ENCODE results near the gene SERPINA12. TPM values are rescaled to one million over a fixed set of nuclear protein-coding genes. Genes with fewer than 3 reads are reported as not detected.

Gene SERPINA12
- polyA plus RNA-seq, 1 donor from 2014 or later, result not detected

- no peak overlapping the region for H3K4me3 ChIP-seq (ENCODE audit: low read length)
- no peak overlapping the region for H2AFZ ChIP-seq (ENCODE audit: low read depth, low read length)
- TF ChIP-seq RAD21 (conservative IDR thresholded peaks at IDR 0.05) (no peak), SMC3 (conservative IDR thresholded peaks at IDR 0.05; ENCODE audit: poor library complexity) (no peak), MXI1 (conservative IDR thresholded peaks at IDR 0.05; ENCODE audit: poor library complexity, severe bottlenecking) (no peak)
- H3K9me2 ChIP-seq (ENCODE audit: insufficient read depth, low read length), result no peaks in the 10 kb centered on the region
- H3K79me2 ChIP-seq (replicated peaks; ENCODE audit: insufficient read depth, low read length), result no peaks in the 10 kb centered on the region
- no peaks in the 10 kb centered on the region for H3F3A ChIP-seq (ENCODE audit: insufficient read depth, low read length, poor library complexity, severe bottlenecking)
- no peaks in the 10 kb centered on the region for H4K20me1 ChIP-seq (ENCODE audit: insufficient read depth)
- no peaks in the 10 kb centered on the region for H3K36me3 ChIP-seq (ENCODE audit: insufficient read depth, low read length)
- H3K9ac ChIP-seq (ENCODE audit: low read length), result no peak overlapping the region
- H3K27ac ChIP-seq (ENCODE audit: low read length), result no peak overlapping the region
- H3K9me3 ChIP-seq (ENCODE audit: low read length), result no peaks in the 10 kb centered on the region
- H3K27me3 ChIP-seq (ENCODE audit: insufficient read depth, low read depth, low read length), result no peaks in the 10 kb centered on the region
- no peak overlapping the region for H3K4me2 ChIP-seq (ENCODE audit: low read length)
Measured at GRCh38 chr14:94517248-94517640, 8.0 kb upstream of the SERPINA12 start.

- no peak overlapping the region for H3K4me2 ChIP-seq (ENCODE audit: low read length)
- no peak overlapping the region for H3K27ac ChIP-seq (ENCODE audit: low read length)
- no peak overlapping the region for H2AFZ ChIP-seq (ENCODE audit: low read depth, low read length)
- H3K36me3 ChIP-seq (ENCODE audit: insufficient read depth, low read length), result no peaks in the 10 kb centered on the region
- H3K9ac ChIP-seq (ENCODE audit: low read length), result no peak overlapping the region
- H3K4me3 ChIP-seq (ENCODE audit: low read length), result no peak overlapping the region
- no peaks in the 10 kb centered on the region for H3K9me3 ChIP-seq (ENCODE audit: low read length)
- no peaks in the 10 kb centered on the region for H3K27me3 ChIP-seq (ENCODE audit: insufficient read depth, low read depth, low read length)
- no peaks in the 10 kb centered on the region for H4K20me1 ChIP-seq (ENCODE audit: insufficient read depth)
- TF ChIP-seq RAD21 (conservative IDR thresholded peaks at IDR 0.05), result no peak
- no peak for TF ChIP-seq SMC3 (conservative IDR thresholded peaks at IDR 0.05; ENCODE audit: poor library complexity)
- TF ChIP-seq CTCF (IDR thresholded peaks at IDR 0.05; ENCODE audit: poor library complexity, severe bottlenecking), result no peak
- H3K79me2 ChIP-seq (replicated peaks; ENCODE audit: insufficient read depth, low read length), result no peaks in the 10 kb centered on the region
- H3K9me2 ChIP-seq (ENCODE audit: insufficient read depth, low read length), result no peaks in the 10 kb centered on the region
- no peaks in the 10 kb centered on the region for H3F3A ChIP-seq (ENCODE audit: insufficient read depth, low read length, poor library complexity, severe bottlenecking)
Measured at GRCh38 chr14:94515856-94516255, 6.6 kb upstream of the SERPINA12 start.

- TF ChIP-seq MXI1 (conservative IDR thresholded peaks at IDR 0.05; ENCODE audit: poor library complexity, severe bottlenecking) (no peak), REST (IDR thresholded peaks at IDR 0.05; ENCODE audit: borderline replicate concordance) (no peak), TAF1 (IDR thresholded peaks at IDR 0.05; ENCODE audit: low read depth) (no peak), EP300 (conservative IDR thresholded peaks at IDR 0.05; ENCODE audit: poor library complexity, severe bottlenecking) (no peak), EZH2 (IDR thresholded peaks at IDR 0.05; ENCODE audit: borderline replicate concordance, insufficient read depth, low read length, poor library complexity, severe bottlenecking) (no peak), RAD21 (conservative IDR thresholded peaks at IDR 0.05) (no peak), POLR2AphosphoS5 (IDR thresholded peaks at IDR 0.05) (no peak), SMC3 (conservative IDR thresholded peaks at IDR 0.05; ENCODE audit: poor library complexity) (no peak), CTCF (IDR thresholded peaks at IDR 0.05; ENCODE audit: poor library complexity, severe bottlenecking) (no peak)
- H2AFZ ChIP-seq (ENCODE audit: low read depth, low read length), result no peak overlapping the region
- no peaks in the 10 kb centered on the region for H3K27me3 ChIP-seq (ENCODE audit: insufficient read depth, low read depth, low read length)
Measured at GRCh38 chr14:94515426-94515825, 6.2 kb upstream of the SERPINA12 start.

More at GRCh38 chr14:94515426-94515825, 6.2 kb upstream of the SERPINA12 start:
- Histone ChIP-seq H3K9ac (ENCODE audit: low read length) (no peak overlapping the region), H3F3A (ENCODE audit: insufficient read depth, low read length, poor library complexity, severe bottlenecking) (no peaks in the 10 kb centered on the region), H3K27ac (ENCODE audit: low read length) (no peak overlapping the region), H3K4me3 (ENCODE audit: low read length) (no peak overlapping the region), H3K9me3 (ENCODE audit: low read length) (no peaks in the 10 kb centered on the region), H3K79me2 (replicated peaks; ENCODE audit: insufficient read depth, low read length) (no peaks in the 10 kb centered on the region), H3K36me3 (ENCODE audit: insufficient read depth, low read length) (no peaks in the 10 kb centered on the region), H3K9me2 (ENCODE audit: insufficient read depth, low read length) (no peaks in the 10 kb centered on the region), H3K4me2 (ENCODE audit: low read length) (no peak overlapping the region), H4K20me1 (ENCODE audit: insufficient read depth) (no peaks in the 10 kb centered on the region)

Data from neural cell (in vitro differentiated cells).